Right cardiac atrium (tissue), 5 donors: Measurements from ENCODE around the gene HDAC5. TPM values are rescaled to one million over a fixed set of nuclear protein-coding genes. Genes with fewer than 3 reads are reported as not detected.

Experiments used
- ATAC-seq, 2 donors: fragments of 200-7000 bp; cut with Tn5 transposase; one replicate each; pipeline versions ENCODE4 v1.8.0 to v1.9.1; 2020; ENCODE audit warnings: moderate library complexity in 2 of 2, mild to moderate bottlenecking in 1 of 2
- DNase-seq, 3 donors: peaks; one replicate each; pipeline ENCODE4 v3.0.0-alpha.2; 2020
- H3K27ac ChIP-seq: one replicate; pipeline ENCODE4 v1.5.1; 2013; ENCODE audit warnings: mild to moderate bottlenecking, low read length, control low read depth, moderate library complexity
- H3K27me3 ChIP-seq: one replicate; pipeline ENCODE4 v1.6.1; 2013; ENCODE audit not compliant: control insufficient read depth, insufficient read depth
- H3K4me1 ChIP-seq: one replicate; pipeline ENCODE4 v1.6.1; 2013; ENCODE audit warnings: low read length; ENCODE audit not compliant: control insufficient read depth, insufficient read depth
- H3K4me3 ChIP-seq: one replicate; pipeline ENCODE4 v1.5.1; 2013; ENCODE audit warnings: low read length, control low read depth
- H3K9me3 ChIP-seq: one replicate; pipeline ENCODE4 v1.6.1; 2013; ENCODE audit warnings: low read length; ENCODE audit not compliant: control insufficient read depth
- WGBS: extraction: QIAGEN DNeasy Blood & Tissue Kit; methylation state at CpG from one replicate; pipeline ENCODE4 v1.1.7; 2013; 5-methylcytosine and 5-hydroxymethylcytosine counted together
- intact Hi-C, 4 donors: fragments of 100-400 bp; cut with DNase I; formaldehyde crosslinking; loops; one replicate each; pipeline versions ENCODE4 v1.11.0 to v1.14.0; 2022 to 2023
- polyA plus RNA-seq: library from polyadenylated mRNA; stranded (reverse); fragments of 200-250 nt; gene quantifications from one replicate; pipeline ENCODE4 v1.2.3, GENCODE V29; 2013
- total RNA-seq, 4 donors: library from RNA; stranded (reverse); fragmentation: NEBNext Ultra II Directional; extraction: Animal tissue kit (Norgen Biotek cat#: 25700); gene quantifications; one replicate each; pipeline ENCODE4 v1.2.1, GENCODE V29; 2021
- donor health status: healthy with polysubstance abuse.
- donor health status: DM: no; HTN: yes; CAD: no.
- donor health status: DM: no; HTN: no; CAD: no.
- donor health status: DM: no; HTN: yes; CAD: no; lungs with severe emphysema.
- donor health status: DM: yes; HTN: yes; CAD: no.

HDAC5 gene
- total and polyA plus RNA-seq, 5 donors, result 47.9 to 89.2 (median 72.4) TPM

- Histone ChIP-seq H3K27me3 (no peaks in the 10 kb centered on the region), H3K4me1 (peaks cover 2% of the 10 kb centered on the region), H3K4me3 (no peak overlapping the region), H3K9me3 (no peaks in the 10 kb centered on the region), H3K27ac (no peak overlapping the region)
- ATAC-seq (no peak), DNase-seq (no peak)
- intact Hi-C loops, result no loop called here
- 92% methylated on average over 9 of the region's 9 CpGs for WGBS
These were observed 48.5 kb downstream of the HDAC5 start for GRCh38 chr17:44074911-44075285.

GRCh38 chr17:44074231-44074910 is 49.1 kb downstream of the HDAC5 start:
- Histone ChIP-seq H3K4me3 (no peak overlapping the region), H3K4me1 (peaks cover 2% of the 10 kb centered on the region), H3K9me3 (no peaks in the 10 kb centered on the region), H3K27ac (no peak overlapping the region), H3K27me3 (no peaks in the 10 kb centered on the region)
- intact Hi-C loops, result no loop called here
- DNase-seq, result no peak
- no peak for ATAC-seq
- 75% methylated on average over 9 of the region's 9 CpGs for WGBS

- 37% methylated on average over 2 of the region's 2 CpGs for WGBS
These were observed 51.7 kb downstream of the HDAC5 start for GRCh38 chr17:44071772-44072171.

GRCh38 chr17:44071198-44071520 is 52.3 kb downstream of the HDAC5 start:
- 3% methylated on average over 3 of the region's 3 CpGs for WGBS
- intact Hi-C loops, result no loop called here
- H3K27ac ChIP-seq, result peak overlapping the region; percentile 92
- DNase-seq, result no peak
- H3K4me3 ChIP-seq, result peak overlapping the region; percentile 66
- H3K4me1 ChIP-seq, result peaks cover 2% of the 10 kb centered on the region
- ATAC-seq, result peak in 1 of 2 donors; percentile 43
- no peaks in the 10 kb centered on the region for H3K9me3 ChIP-seq
- no peaks in the 10 kb centered on the region for H3K27me3 ChIP-seq

More at GRCh38 chr17:44071772-44072171, 51.7 kb downstream of the HDAC5 start:
- Histone ChIP-seq H3K9me3 (no peaks in the 10 kb centered on the region), H3K4me3 (no peak overlapping the region), H3K27me3 (no peaks in the 10 kb centered on the region), H3K4me1 (peaks cover 2% of the 10 kb centered on the region), H3K27ac (peak overlapping the region; percentile 20)
- intact Hi-C loops, result no loop called here
- no peak for DNase-seq
- no peak for ATAC-seq

GRCh38 chr17:44070455-44071197 is 52.8 kb downstream of the HDAC5 start, which contains the start of gene G6PC3:
G6PC3 (plus strand) TSS chr17:44070735; CDS start chr17:44070966, 231 bp downstream.
- H3K27ac ChIP-seq, result peak within 1 kb of the TSS; percentile 92
- peak; percentile 95 to 96 for ATAC-seq
- under 1% methylated on average over 53 of the region's 53 CpGs for WGBS
- peaks cover 2% of the 10 kb centered on the region for H3K4me1 ChIP-seq
- no peaks in the 10 kb centered on the region for H3K9me3 ChIP-seq
- peak within 1 kb of the TSS; percentile 66 for H3K4me3 ChIP-seq
- peak; percentile 96 to 98 (median 97) for DNase-seq
- no peaks in the 10 kb centered on the region for H3K27me3 ChIP-seq
- intact Hi-C loops, result no loop called here

GRCh38 chr17:44069974-44070454 is 53.4 kb downstream of the HDAC5 start:
- peak overlapping the region; percentile 62 for H3K27ac ChIP-seq
- DNase-seq (no peak), ATAC-seq (peak in 1 of 2 donors; percentile 1)
- intact Hi-C loops, result no loop called here
- H3K4me3 ChIP-seq, result peak overlapping the region; percentile 66
- no peaks in the 10 kb centered on the region for H3K9me3 ChIP-seq
- 12% methylated on average over 7 of the region's 7 CpGs for WGBS
- H3K27me3 ChIP-seq, result no peaks in the 10 kb centered on the region
- H3K4me1 ChIP-seq, result peaks cover 4% of the 10 kb centered on the region

- no peaks in the 10 kb centered on the region for H3K9me3 ChIP-seq
- no peak overlapping the region for H3K4me3 ChIP-seq
- intact Hi-C loops, result no loop called here
- no peak overlapping the region for H3K27ac ChIP-seq
- ATAC-seq (no peak), DNase-seq (no peak)
- no peaks in the 10 kb centered on the region for H3K27me3 ChIP-seq
- 85% methylated on average over 9 of the region's 9 CpGs for WGBS
- H3K4me1 ChIP-seq, result peaks cover 4% of the 10 kb centered on the region
These were observed 55.9 kb downstream of the HDAC5 start for GRCh38 chr17:44067545-44067940.

GRCh38 chr17:44066204-44066930 is 57.1 kb downstream of the HDAC5 start, which contains the start of gene LSM12:
LSM12 (minus strand) TSS chr17:44066671; CDS start chr17:44066587, 84 bp downstream.
- under 1% methylated on average over 65 of the region's 65 CpGs for WGBS
- Histone ChIP-seq H3K4me1 (peaks cover 4% of the 10 kb centered on the region), H3K27me3 (no peaks in the 10 kb centered on the region), H3K4me3 (peak within 1 kb of the TSS; percentile 89), H3K9me3 (no peaks in the 10 kb centered on the region), H3K27ac (peak within 1 kb of the TSS; percentile 87)
- ATAC-seq, result peak; percentile 80 to 86
- intact Hi-C loops, result no loop called here
- peak; percentile 91 to 97 (median 96) for DNase-seq

- Histone ChIP-seq H3K4me1 (peaks cover 4% of the 10 kb centered on the region), H3K27me3 (no peaks in the 10 kb centered on the region), H3K4me3 (peak overlapping the region; percentile 89), H3K9me3 (no peaks in the 10 kb centered on the region), H3K27ac (peak overlapping the region; percentile 87)
- WGBS, result 3% methylated on average over 9 of the region's 9 CpGs
- intact Hi-C loops, result no loop called here
- no peak for DNase-seq
- no peak for ATAC-seq
These were observed 57.7 kb downstream of the HDAC5 start for GRCh38 chr17:44065668-44066203.

- Histone ChIP-seq H3K4me3 (no peak overlapping the region), H3K27me3 (no peaks in the 10 kb centered on the region), H3K9me3 (no peaks in the 10 kb centered on the region), H3K27ac (no peak overlapping the region), H3K4me1 (peaks cover 2% of the 10 kb centered on the region)
- no peak for DNase-seq
- intact Hi-C loops, result no loop called here
- ATAC-seq, result no peak
- 59% methylated on average over 10 of the region's 10 CpGs for WGBS
These were observed 59.5 kb downstream of the HDAC5 start for GRCh38 chr17:44063704-44064639.
